Upper lobe of left lung (tissue), 4 donors: ENCODE results near the gene ARID4B.

Experiments
- POLR2A ChIP-seq, 4 donors: fragments of 450-650 bp; IDR thresholded peaks; one replicate each; pipeline ENCODE4 v1.5.1; 2016 to 2017; ENCODE audit warnings: antibody characterized with exemption in 4 of 4, mild to moderate bottlenecking in 2 of 4
- POLR2AphosphoS5 ChIP-seq, 2 donors: sonication (generic); formaldehyde crosslinking; IDR thresholded peaks; one replicate each; pipeline ENCODE4 v1.5.1; 2017; ENCODE audit warnings: antibody characterized with exemption in 2 of 2

- TF ChIP-seq POLR2A (IDR thresholded peaks at IDR 0.05): no peak
- no peak for TF ChIP-seq POLR2AphosphoS5 (IDR thresholded peaks at IDR 0.05)
These were observed 89.4 kb downstream of the ARID4B start for GRCh38 chr1:235238558-235238957.
